Thyroid gland (tissue), 4 donors: ENCODE results near the gene KRT13. TPM values are rescaled to one million over a fixed set of nuclear protein-coding genes. Genes with fewer than 3 reads are reported as not detected.

Source experiments
- DNase-seq, 2 donors: peaks; one replicate each; pipeline ENCODE4 v3.0.0-alpha.2; 2019
- H3K27ac ChIP-seq, 3 donors: fragments of 200-600 bp; sonication (generic); 1 replicate in 2 of 3; 2 replicates in 1 of 3; pipeline ENCODE4 v1.5.1; 2016 to 2019; ENCODE audit warnings: mild to moderate bottlenecking in 1 of 3, moderate library complexity in 1 of 3
- H3K27me3 ChIP-seq: fragments of 200-600 bp; sonication (generic); one replicate; pipeline ENCODE4 v1.5.1; 2019
- H3K36me3 ChIP-seq, 2 donors: fragments of 200-600 bp; sonication (generic); one replicate each; pipeline ENCODE4 v1.5.1; 2016 to 2019
- H3K4me1 ChIP-seq, 2 donors: fragments of 200-600 bp; sonication (generic); one replicate each; pipeline ENCODE4 v1.5.1; 2017 to 2019
- H3K4me3 ChIP-seq, 3 donors: fragments of 200-600 bp; sonication (generic); replicated peaks in 1 of 3; 1 replicate in 2 of 3; 2 replicates in 1 of 3; pipeline ENCODE4 v1.5.1; 2016; ENCODE audit warnings: mild to moderate bottlenecking in 1 of 3
- H3K9me3 ChIP-seq: fragments of 200-600 bp; sonication (generic); one replicate; pipeline ENCODE4 v1.5.1; 2017
- POLR2A ChIP-seq, 2 donors: fragments of 450-650 bp; IDR thresholded peaks; one replicate each; pipeline ENCODE4 v1.6.1; 2017; ENCODE audit warnings: antibody characterized with exemption in 2 of 2, mild to moderate bottlenecking in 2 of 2, moderate library complexity in 1 of 2
- WGBS, 2 donors: methylation state at CpG; one replicate each; pipeline ENCODE4 v1.1.5; 2017; 5-methylcytosine and 5-hydroxymethylcytosine counted together
- intact Hi-C: fragments of 100-400 bp; cut with DNase I; formaldehyde crosslinking; loops from one replicate; pipeline ENCODE4 v1.15.1; 2023
- total RNA-seq, 4 donors: library from RNA; depleted of rRNA; stranded (reverse); fragments of >200 nt; gene quantifications; one replicate each; pipeline ENCODE4 v1.2.3, GENCODE V29; 2016
- TF ChIP-seq, protein P1 (sequence below), 6 experiments: fragments of 200-600 bp in 3 of 6; fragments of 450-650 bp in 3 of 6; sonication (generic) in 3 of 6; IDR thresholded peaks; one replicate each; pipeline ENCODE4 v1.5.1; 2016 to 2019; ENCODE audit warnings: antibody characterized with exemption in 6 of 6, mild to moderate bottlenecking in 2 of 6, inconsistent platforms in 1 of 6, moderate library complexity in 1 of 6

The KRT13 gene
- under 1 TPM in 1 of 4 donors, not detected in 3; 0.83 TPM for total RNA-seq

DNA sequence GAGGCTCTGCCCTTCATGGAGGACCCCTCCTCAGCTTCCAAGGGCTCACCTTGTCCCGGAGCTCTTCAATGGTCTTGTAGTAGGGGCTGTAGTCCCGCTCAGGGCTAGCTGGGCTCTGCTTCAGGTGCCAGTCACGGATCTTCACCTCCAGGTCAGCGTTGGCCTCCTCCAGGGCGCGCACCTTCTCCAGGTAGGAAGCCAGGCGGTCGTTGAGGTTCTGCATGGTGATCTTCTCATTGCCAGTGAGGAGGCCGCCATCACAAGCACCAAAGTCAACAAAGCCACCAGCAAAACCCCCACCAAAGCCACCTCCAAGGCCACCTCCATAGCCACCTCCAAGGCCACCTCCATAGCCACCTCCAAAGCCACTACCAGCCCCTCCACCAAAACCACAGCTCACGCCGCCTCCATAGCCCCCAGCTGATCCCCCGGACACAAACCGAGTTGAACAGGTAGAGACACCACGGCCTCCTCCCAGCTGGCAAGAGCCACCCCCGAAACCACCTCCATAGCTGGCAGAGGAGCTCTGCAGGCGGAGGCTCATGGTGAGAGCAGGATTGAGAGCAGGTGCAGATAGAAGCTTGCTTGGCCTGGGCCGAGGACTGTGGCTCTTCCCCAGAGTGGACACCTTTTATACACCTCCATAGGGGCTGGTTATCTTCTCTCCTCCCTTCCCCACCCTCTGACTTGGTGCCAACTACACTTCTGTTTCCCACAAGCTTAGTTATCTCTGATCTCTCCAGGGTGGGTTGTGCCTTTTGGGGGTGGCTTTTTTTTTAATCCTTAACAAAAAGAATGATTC is at the start of gene KRT13:
Gene KRT13 (minus strand): TSS at position 606 of the 802 bp plus-strand sequence. CDS start 62 bp downstream, at position 544.
- Histone ChIP-seq H3K4me1 (peaks cover 0 to 9% of the 10 kb centered on the region in 2 donors), H3K9me3 (no peaks in the 10 kb centered on the region), H3K4me3 (no peak within 1 kb of the TSS), H3K27ac (no peak within 1 kb of the TSS), H3K27me3 (no peaks in the 10 kb centered on the region), H3K36me3 (no peaks in the 10 kb centered on the region)
- 86 to 88% methylated on average over 10 to 15 of the region's 17 CpGs for WGBS, 2 donors
- intact Hi-C loops = no loop called here
- no peak for DNase-seq
- TF ChIP-seq, protein P1, sequence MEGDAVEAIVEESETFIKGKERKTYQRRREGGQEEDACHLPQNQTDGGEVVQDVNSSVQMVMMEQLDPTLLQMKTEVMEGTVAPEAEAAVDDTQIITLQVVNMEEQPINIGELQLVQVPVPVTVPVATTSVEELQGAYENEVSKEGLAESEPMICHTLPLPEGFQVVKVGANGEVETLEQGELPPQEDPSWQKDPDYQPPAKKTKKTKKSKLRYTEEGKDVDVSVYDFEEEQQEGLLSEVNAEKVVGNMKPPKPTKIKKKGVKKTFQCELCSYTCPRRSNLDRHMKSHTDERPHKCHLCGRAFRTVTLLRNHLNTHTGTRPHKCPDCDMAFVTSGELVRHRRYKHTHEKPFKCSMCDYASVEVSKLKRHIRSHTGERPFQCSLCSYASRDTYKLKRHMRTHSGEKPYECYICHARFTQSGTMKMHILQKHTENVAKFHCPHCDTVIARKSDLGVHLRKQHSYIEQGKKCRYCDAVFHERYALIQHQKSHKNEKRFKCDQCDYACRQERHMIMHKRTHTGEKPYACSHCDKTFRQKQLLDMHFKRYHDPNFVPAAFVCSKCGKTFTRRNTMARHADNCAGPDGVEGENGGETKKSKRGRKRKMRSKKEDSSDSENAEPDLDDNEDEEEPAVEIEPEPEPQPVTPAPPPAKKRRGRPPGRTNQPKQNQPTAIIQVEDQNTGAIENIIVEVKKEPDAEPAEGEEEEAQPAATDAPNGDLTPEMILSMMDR (IDR thresholded peaks at IDR 0.05) = no peak
- no peak for TF ChIP-seq POLR2A (IDR thresholded peaks at IDR 0.05)

DNA sequence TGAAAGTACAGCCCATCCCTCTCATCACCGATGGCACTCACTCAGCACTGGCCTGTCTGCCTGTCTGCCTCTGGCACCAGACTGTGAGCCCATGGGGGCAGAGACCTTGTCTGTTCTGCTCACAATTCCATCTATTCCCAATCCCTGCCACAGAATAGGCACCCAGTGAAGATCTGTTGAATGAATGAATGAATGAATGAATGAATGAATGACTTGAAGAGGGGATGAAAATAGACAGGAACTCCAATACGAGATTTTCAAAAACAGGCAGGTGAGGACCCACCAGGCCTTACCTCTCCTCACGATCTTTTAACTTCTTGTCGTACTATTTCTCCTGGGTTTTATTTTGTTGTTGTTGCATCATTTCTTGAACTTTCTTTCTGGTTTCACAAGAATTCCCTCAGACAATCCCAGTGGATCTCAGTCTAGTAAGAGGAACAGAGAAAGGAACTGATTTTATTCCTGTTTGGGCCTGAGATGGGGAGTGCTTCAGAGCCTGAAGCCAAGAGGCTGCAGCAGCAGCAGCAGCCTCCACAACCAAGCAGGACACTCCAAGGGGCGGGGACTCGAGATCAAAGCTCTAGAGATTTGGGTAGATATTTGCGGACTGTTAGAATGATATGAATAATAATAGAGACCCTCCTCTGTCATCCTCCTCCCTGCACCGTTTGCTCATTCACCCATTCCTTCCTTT is 48.7 kb upstream of the KRT13 start:
- Histone ChIP-seq H3K27me3 (no peaks in the 10 kb centered on the region), H3K36me3 (no peaks in the 10 kb centered on the region), H3K27ac (no peak overlapping the region), H3K9me3 (no peaks in the 10 kb centered on the region), H3K4me3 (no peak overlapping the region), H3K4me1 (peaks cover 0 to 4% of the 10 kb centered on the region in 2 donors)
- no peak for DNase-seq
- WGBS, 2 donors = 70 to 78% methylated on average over 8 of the region's 8 CpGs
- TF ChIP-seq, protein P1 (IDR thresholded peaks at IDR 0.05) = no peak
- TF ChIP-seq POLR2A (IDR thresholded peaks at IDR 0.05) = no peak
- intact Hi-C loops = loop anchor here (5.0 kb wide), 1 partner anchor 108 kb away; no protein-coding TSS in a partner anchor

DNA sequence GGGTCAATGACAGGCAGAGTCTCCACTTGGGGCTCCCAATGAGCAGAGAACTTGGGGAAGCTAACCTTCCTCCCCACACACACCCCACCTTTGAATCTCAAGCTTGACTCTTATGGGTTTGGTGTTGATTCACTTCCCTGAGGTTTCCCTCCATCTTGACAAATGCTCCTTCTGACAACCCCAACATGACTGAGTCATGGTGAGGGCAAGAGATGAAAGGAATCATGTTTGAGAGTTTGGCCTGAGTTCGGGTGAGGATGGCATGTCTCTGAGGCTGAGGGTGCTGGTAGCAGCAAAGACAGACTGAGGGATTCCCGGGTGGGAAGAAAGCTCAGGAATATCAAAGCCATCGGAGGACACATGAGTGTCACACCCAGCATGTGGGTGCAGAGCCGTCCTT is 47.8 kb upstream of the KRT13 start:
- TF ChIP-seq, protein P1 (IDR thresholded peaks at IDR 0.05) = no peak
- no peak for TF ChIP-seq POLR2A (IDR thresholded peaks at IDR 0.05)
- H3K4me3 ChIP-seq = no peak overlapping the region
- no peaks in the 10 kb centered on the region for H3K9me3 ChIP-seq
- WGBS, 2 donors = 83 to 88% methylated on average over 4 of the region's 4 CpGs
- H3K4me1 ChIP-seq = peaks cover 7 to 14% of the 10 kb centered on the region in 2 donors
- intact Hi-C loops = loop anchor here (5.0 kb wide), 1 partner anchor 109 kb away; no protein-coding TSS in a partner anchor
- H3K27me3 ChIP-seq = no peaks in the 10 kb centered on the region
- no peak for DNase-seq
- no peaks in the 10 kb centered on the region for H3K36me3 ChIP-seq
- no peak overlapping the region for H3K27ac ChIP-seq

DNA sequence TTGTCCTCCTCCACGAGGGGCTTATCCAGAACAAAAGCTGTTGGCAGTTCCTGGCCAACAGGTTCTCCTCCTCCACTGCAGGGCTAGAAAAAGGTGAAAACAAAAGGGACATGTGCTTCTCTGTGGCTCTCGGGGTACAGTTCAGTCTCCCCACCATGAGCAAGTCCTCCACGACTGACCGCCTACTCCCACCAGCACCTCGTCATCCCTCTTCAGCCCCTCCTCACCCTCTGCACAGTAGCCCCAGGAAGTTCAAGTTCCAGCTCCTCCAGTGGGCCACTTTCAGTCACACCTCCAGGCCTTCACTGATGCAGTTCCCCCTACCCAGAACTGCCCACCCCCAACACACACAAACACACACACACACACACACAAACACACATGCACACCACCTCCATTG is 47.0 kb upstream of the KRT13 start:
- Histone ChIP-seq H3K27me3 (no peaks in the 10 kb centered on the region), H3K4me1 (peaks cover 7 to 14% of the 10 kb centered on the region in 2 donors), H3K27ac (no peak overlapping the region), H3K36me3 (no peaks in the 10 kb centered on the region), H3K4me3 (no peak overlapping the region), H3K9me3 (no peaks in the 10 kb centered on the region)
- TF ChIP-seq POLR2A (IDR thresholded peaks at IDR 0.05) = no peak
- TF ChIP-seq, protein P1 (IDR thresholded peaks at IDR 0.05) = no peak
- intact Hi-C loops = loop anchor here (5.0 kb wide), 1 partner anchor 110 kb away; no protein-coding TSS in a partner anchor
- no peak for DNase-seq
- 88 to 92% methylated on average over 5 of the region's 5 CpGs for WGBS, 2 donors
